ENCODE data around the gene RAMP3. TPM values are rescaled to one million over a fixed set of nuclear protein-coding genes. Genes with fewer than 3 reads are reported as not detected.

Gene RAMP3
- total and polyA plus RNA-seq, 9 of the 15 experiments (the other 6 are each of a cell fraction or from before 2014, with no cell fraction given): not detected

DNA sequence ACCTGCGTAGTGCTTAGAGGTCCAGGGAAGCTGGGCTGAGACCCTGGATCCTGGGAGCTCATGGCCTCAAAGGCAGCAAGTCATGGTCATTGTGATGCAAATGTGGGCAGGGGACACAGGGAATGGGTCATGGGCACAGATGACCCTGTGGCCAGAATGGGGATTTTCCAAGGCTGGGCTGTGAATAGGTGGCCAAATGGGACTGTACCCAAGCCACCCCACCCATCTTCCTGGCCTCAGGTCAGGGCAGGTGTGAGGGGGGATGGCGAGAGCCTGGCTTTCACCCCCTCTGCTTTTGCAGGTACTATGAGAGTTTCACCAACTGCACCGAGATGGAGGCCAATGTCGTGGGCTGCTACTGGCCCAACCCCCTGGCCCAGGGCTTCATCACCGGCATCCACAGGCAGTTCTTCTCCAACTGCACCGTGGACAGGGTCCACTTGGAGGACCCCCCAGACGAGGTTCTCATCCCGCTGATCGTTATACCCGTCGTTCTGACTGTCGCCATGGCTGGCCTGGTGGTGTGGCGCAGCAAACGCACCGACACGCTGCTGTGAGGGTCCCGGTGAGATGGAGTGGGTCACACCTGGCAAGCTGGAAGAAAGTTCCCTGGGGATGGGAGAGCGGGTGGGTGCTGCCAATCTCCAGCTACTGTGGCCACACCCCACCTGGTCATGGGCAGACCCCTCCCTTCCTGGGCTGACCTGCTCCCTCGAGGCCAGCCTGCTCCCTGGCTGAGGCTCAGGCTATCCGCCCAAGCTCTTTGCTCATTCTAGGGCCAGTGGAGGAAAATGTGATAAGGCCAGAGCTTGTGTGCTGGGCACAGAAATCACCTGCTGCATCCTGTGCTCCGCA lies 25.5 kb downstream of the RAMP3 start:
- Histone ChIP-seq H2AFZ (ENCODE audit: low read depth, low read length) (no peak overlapping the region), H3K4me1 (replicated peaks in 1 of 2; ENCODE audit: control insufficient read depth in 2 of 2, insufficient read depth in 2 of 2, low read length in 2 of 2) (no peaks in the 10 kb centered on the region), H3K27ac (ENCODE audit: extremely low read depth, low read depth, low read length) (no peak overlapping the region), H3K36me3 (ENCODE audit: control insufficient read depth, insufficient read depth, low read length) (no peaks in the 10 kb centered on the region), H3K9me1 (ENCODE audit: control insufficient read depth, insufficient read depth, low read length) (no peaks in the 10 kb centered on the region), H3K4me2 (ENCODE audit: insufficient read depth, low read length) (no peak overlapping the region), H3K9ac (ENCODE audit: insufficient read depth in 1 of 2, low read depth in 2 of 2, low read length in 2 of 2) (no peak overlapping the region), H3K4me3 (no peak overlapping the region), H3K9me3 (replicated peaks; ENCODE audit: control insufficient read depth, insufficient read depth, low read depth, low read length) (no peaks in the 10 kb centered on the region), H3K27me3 (ENCODE audit: control insufficient read depth in 2 of 2, insufficient read depth in 2 of 2, low read length in 2 of 2) (peaks cover 7 to 70% of the 10 kb centered on the region in 2 experiments; a peak in 4 of 5 replicates), H3K79me2 (ENCODE audit: control insufficient read depth, insufficient read depth, low read length) (no peaks in the 10 kb centered on the region), H4K20me1 (replicated peaks; ENCODE audit: control insufficient read depth, insufficient read depth, low read length) (peaks cover 10% of the 10 kb centered on the region; the same call in 1 of the 2 replicates)
- under 1% methylated on average over 21 of the region's 21 CpGs for WGBS (ENCODE audit: insufficient coverage, low coverage, missing lambda C conversion rate)
- ChIA-PET CTCF (ENCODE audit: low intra/inter-chr PET ratio) (no interaction called here), POLR2A (interaction anchor here (1.0 kb wide), 1 partner anchor 11 kb away, joined by 3 read pairs; no protein-coding TSS in a partner anchor)
- FAIRE-seq (no peak), DNase-seq (ENCODE audit: extremely low read depth in 1 of 4, low spot score in 3 of 4) (no peak), ATAC-seq (no peak)
- BruUV-seq (replicated peaks): no TSS peak
- TF ChIP-seq, protein P1, sequence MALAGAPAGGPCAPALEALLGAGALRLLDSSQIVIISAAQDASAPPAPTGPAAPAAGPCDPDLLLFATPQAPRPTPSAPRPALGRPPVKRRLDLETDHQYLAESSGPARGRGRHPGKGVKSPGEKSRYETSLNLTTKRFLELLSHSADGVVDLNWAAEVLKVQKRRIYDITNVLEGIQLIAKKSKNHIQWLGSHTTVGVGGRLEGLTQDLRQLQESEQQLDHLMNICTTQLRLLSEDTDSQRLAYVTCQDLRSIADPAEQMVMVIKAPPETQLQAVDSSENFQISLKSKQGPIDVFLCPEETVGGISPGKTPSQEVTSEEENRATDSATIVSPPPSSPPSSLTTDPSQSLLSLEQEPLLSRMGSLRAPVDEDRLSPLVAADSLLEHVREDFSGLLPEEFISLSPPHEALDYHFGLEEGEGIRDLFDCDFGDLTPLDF (CRISPR knock-in tag; IDR thresholded peaks at IDR 0.05): no peak
- TF ChIP-seq FIP1L1 (IDR thresholded peaks at IDR 0.05; ENCODE audit: low read depth, low read length, poor library complexity, severe bottlenecking): no peak
- TF ChIP-seq LEF1 (IDR thresholded peaks at IDR 0.05): no peak
- TF ChIP-seq PML (IDR thresholded peaks at IDR 0.05; ENCODE audit: low read length): no peak
- TF ChIP-seq FOXJ3 (CRISPR knock-in tag; IDR thresholded peaks at IDR 0.05): no peak
- TF ChIP-seq PCBP1 (IDR thresholded peaks at IDR 0.05; ENCODE audit: low read depth, low read length, poor library complexity, severe bottlenecking): no peak
- no peak for TF ChIP-seq ZNF77 (CRISPR knock-in tag; IDR thresholded peaks at IDR 0.05)
- no peak for TF ChIP-seq RBM14 (IDR thresholded peaks at IDR 0.05; ENCODE audit: borderline replicate concordance, insufficient read depth, low read depth, low read length)
- no peak for TF ChIP-seq NCOA1 (IDR thresholded peaks at IDR 0.05; ENCODE audit: low read depth)
- TF ChIP-seq XRCC4 (IDR thresholded peaks at IDR 0.05; ENCODE audit: extremely low read depth, insufficient read depth, insufficient read length): no peak
- no peak for TF ChIP-seq PTBP1 (IDR thresholded peaks at IDR 0.05; ENCODE audit: low read depth, low read length)
- TF ChIP-seq RBBP5 (IDR thresholded peaks at IDR 0.05; ENCODE audit: borderline replicate concordance, insufficient read depth, low read length, poor library complexity, severe bottlenecking): no peak
- TF ChIP-seq, protein P2, sequence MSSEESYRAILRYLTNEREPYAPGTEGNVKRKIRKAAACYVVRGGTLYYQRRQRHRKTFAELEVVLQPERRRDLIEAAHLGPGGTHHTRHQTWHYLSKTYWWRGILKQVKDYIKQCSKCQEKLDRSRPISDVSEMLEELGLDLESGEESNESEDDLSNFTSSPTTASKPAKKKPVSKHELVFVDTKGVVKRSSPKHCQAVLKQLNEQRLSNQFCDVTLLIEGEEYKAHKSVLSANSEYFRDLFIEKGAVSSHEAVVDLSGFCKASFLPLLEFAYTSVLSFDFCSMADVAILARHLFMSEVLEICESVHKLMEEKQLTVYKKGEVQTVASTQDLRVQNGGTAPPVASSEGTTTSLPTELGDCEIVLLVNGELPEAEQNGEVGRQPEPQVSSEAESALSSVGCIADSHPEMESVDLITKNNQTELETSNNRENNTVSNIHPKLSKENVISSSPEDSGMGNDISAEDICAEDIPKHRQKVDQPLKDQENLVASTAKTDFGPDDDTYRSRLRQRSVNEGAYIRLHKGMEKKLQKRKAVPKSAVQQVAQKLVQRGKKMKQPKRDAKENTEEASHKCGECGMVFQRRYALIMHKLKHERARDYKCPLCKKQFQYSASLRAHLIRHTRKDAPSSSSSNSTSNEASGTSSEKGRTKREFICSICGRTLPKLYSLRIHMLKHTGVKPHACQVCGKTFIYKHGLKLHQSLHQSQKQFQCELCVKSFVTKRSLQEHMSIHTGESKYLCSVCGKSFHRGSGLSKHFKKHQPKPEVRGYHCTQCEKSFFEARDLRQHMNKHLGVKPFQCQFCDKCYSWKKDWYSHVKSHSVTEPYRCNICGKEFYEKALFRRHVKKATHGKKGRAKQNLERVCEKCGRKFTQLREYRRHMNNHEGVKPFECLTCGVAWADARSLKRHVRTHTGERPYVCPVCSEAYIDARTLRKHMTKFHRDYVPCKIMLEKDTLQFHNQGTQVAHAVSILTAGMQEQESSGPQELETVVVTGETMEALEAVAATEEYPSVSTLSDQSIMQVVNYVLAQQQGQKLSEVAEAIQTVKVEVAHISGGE (CRISPR knock-in tag; IDR thresholded peaks at IDR 0.05): no peak
- no peak for TF ChIP-seq DPF2 (IDR thresholded peaks at IDR 0.05)
- TF ChIP-seq EP400 (IDR thresholded peaks at IDR 0.05): no peak
- intact Hi-C loops (cut with micrococcal nuclease): no loop called here
- in situ Hi-C loops (cut with MboI): no loop called here
